SIG-M5 (cell line): ENCODE data around the gene DGCR8.

Source experiments
- DNase-seq: peaks from one replicate; lab custom pipeline; 2025; lab: John Stamatoyannopoulos, UW

DGCR8 gene

GRCh38 chr22:20052309-20053259 is 27.5 kb upstream of the DGCR8 start:
- DNase-seq = no peak

DNA sequence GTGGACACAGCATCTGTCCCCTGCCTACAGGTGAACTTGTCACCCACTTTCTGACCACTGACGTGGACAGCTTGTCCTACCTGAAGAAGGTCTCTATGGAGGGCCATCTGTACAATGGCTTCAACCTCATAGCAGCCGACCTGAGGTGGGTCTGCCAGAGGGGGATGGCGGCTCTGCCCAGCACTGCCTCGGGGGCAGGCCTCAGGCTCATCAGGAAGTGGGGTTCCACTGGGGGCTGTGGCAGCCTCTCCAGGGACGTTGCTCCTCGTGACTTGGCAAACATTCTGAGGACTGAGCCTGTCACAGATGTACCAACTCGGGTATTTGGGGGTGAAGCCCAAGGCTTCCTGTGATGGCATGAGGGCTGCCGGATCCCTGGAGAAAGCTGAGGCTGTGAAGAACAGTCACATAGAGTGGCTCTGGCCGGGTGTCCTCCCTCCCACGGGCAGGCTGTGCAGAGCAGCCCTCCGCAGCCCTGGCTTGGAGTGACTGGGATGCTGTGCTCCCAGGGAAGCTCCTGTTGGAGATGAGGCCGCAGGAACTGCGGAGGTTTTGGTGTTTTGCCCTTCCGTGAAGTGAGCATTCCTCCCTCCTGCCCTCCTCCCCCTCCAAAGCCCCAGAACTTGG is 26.5 kb upstream of the DGCR8 start:
- DNase-seq = no peak

DNA sequence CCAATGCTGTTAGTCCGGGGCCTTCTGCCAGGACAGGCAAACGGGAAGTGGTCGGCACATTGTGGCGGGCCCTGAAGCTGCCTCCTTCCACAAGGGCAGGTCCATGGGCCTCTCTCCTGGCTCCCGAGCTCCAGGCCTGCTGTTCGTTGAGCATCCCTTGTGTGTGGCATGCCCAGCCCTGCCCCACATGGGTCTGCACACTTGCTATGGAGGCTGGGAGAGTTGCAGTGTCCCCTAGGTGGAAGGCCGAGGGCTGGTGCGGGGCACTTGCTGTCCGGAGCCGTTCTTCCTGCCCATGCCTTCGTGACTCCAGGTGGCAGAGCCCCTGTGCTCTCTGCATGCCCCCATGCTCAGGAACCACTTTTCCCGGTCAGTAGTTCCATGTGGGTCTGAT is 26.0 kb upstream of the DGCR8 start:
- DNase-seq = no peak

GRCh38 chr22:20054485-20054884 is 25.6 kb upstream of the DGCR8 start:
- no peak for DNase-seq

DNA sequence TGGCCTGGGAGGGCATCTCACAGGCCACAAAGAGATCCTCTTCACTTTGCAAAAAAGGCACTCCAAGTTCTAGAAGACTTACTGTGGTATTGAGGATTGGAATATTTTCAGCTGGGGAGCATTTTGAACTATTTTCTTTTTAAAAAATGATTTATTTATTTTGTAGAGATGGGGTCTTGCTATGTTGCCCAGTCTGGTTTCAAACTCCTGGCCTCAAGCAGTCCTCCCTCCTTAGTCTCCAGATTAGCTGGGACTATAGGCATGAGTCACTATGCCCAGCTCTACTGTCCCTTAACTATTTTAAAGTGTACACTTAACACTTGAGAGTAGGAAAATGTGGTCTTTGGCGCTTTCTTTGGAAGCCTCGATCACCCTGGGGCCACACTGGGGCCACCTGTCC is 24.9 kb upstream of the DGCR8 start:
- DNase-seq = no peak

DNA sequence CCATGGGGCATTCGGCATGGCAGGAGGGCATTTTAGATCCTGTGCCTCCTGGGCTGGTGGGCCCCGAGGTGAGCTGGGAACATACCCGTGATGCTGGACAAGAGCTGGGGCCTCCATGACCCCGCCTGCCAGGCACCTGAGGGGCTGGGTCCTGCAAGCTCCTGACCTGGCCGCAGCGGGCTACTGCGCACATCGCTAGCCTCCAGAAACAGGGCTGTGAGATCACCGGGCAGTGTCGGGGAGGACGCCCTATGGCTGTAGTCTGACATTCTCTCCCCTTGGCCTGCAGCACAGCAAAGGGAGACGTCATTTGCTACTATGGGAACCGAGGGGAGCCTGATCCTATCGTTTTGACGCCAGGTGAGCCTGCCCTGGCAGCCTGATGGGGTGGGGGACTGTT is 24.4 kb upstream of the DGCR8 start:
- no peak for DNase-seq

GRCh38 chr22:20056161-20056560 is 23.9 kb upstream of the DGCR8 start:
- no peak for DNase-seq

- no peak for DNase-seq
Measured at GRCh38 chr22:20056696-20057386, 23.2 kb upstream of the DGCR8 start.

- no peak for DNase-seq
Measured at GRCh38 chr22:20057596-20058268, 22.3 kb upstream of the DGCR8 start.

DNA sequence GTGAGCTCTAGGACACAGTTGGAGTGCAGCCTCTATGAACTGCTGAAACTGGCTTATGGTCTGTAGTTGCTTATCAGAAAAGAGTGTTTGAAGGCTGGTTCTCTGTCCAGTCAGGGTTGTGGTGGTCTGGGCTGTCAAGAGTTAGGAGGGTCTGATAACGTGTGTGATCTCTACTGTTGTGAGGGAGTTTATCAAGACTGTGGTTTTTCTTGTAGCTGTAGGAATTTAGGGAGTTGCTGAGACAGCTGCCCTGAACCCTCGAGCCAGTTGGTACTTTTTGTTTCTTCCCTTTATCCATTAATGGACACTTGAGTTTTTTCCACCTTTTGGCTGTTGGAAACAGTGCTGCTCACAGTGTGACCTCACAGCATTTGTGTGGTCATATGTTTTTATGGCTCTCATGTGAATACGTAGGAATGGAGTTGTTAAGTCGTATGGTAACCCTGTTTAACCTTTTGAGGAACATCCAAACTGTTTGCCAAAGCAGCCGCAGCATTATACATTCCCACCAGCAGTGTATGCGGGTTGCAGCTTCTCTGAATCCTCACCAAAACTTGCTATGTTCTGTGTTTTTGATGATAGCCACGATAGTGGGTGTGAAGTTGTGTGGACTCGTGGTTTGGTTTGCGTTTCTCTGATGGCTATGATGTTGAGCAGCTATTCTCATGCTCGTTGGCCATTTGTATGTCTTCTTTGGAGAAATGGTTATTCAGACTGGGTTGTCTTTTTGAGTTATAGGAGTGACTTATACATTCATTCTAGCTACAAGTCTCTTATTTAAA is 20.9 kb upstream of the DGCR8 start:
- no peak for DNase-seq

GRCh38 chr22:20060700-20061480 is 19.2 kb upstream of the DGCR8 start:
- no peak for DNase-seq

DNA sequence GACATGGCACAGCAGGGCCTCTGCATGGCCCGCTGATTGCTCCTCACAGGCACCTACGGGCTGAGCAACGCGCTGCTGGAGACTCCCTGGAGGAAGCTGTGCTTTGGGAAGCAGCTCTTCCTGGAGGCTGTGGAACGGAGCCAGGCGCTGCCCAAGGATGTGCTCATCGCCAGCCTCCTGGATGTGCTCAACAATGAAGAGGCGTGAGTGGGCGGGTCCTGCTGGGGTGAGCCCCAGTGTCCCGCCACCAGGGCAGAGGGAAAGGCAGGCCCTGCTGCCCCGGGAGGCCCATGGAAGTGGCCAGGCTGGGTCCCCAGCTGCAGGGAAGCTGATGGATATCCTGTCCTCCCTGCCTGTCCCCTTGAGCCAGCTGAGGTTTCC is 18.6 kb upstream of the DGCR8 start:
- DNase-seq = no peak

DNA sequence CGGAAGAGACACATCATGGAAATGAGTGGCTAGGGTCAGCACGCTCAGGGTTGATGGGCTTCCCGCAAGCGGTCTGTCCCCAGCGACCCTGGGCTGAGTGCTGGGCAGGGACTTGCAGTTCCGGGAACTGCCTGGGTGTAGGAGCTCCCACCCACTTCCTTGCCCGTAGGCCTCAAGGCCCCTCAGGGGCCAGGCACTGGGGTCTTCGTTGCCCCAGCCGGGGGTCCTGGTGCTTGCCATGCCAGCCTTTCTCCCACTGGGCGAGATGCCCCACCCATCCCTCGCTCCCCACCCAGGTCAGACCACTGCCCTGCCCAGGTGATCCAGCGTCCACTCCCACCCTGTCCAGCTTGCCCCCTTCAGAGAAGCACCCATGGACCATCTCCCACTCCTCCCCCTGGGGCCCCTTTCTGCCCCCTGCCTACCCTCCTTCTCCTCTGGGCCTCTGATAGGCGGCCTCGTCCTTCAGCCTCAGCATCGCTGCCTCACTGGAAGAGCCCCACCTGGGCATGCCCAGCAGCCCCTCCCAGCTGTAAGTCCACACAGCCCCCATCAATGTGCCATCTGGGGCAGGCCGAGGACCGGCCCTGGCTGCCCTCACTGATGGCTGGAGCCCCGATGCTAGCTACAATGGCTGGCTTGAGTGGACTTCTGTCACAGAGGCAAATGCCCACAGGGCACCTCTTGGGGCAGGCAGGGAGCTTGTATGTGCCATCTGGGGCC is 17.8 kb upstream of the DGCR8 start:
- no peak for DNase-seq

DNA sequence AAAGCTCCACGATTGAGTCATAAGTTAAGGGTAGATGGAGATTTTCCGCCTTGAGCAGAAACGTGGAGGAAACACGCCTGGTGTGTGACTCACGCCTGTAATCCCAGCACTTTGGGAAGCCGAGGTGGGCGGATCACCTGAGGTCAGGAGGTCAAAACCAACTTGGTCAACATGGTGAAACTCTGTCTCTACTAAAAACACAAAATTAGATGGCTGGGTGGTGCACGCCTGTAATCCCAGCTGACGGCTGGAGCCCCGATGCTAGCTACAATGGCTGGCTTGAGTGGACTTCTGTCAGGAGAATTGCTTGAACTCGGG is 17.3 kb upstream of the DGCR8 start:
- no peak for DNase-seq

DNA sequence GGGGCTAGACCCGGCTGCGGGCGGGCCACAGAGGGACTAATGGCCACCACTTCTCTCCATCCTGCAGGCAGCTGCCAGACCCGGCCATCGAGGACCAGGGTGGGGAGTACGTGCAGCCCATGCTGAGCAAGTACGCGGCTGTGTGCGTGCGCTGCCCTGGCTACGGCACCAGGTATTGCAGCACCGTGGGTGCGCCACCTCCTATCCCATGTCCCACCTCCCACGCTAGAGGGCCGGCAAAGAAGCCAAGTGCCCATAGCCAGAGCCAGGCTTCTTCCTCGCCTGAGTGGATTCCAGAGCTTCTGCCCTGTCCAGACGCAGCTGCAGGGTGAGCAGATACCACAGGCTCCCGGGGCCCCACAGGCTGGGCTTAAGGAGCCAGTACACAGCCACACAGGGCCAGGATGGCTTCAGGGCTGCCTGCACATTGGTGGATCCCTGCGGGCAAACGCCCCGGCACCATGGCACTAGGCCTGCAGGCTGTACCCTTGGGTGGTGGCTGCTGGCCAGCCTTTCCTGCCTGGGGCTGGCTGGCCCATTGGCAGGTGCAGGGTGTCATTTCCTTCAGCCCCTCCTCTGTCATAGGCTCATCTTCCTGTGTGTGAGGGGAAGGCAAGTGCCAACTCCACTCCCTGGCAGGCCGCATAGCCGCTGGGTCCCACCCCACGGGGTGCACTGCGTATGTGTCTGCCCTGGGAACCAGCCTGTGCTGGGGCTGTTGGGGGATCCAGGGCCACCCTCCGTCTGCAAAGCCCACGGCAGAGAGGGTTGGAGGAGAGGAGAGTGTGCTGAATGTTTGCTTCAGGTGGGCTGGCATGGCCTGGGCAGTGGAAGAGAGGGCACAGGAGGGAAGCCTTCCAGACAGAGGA is 16.5 kb upstream of the DGCR8 start:
- no peak for DNase-seq

DNA sequence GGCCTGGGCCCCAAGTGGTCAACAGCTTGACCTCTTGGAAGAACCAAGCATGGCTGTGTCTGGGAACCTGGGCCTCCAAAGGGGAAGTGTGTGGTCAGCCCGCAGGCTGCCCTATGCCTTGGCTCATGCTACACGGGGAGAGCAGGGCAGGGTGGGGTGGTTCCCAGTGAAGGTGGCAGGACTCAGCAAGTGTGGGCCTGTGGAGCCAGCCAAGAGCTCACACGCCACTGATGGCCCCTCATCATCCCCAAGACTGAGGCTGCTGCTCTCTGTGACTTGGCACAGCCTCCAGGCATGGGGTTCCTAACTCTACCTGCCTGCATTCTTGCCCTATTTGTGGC is 15.9 kb upstream of the DGCR8 start:
- no peak for DNase-seq

DNA sequence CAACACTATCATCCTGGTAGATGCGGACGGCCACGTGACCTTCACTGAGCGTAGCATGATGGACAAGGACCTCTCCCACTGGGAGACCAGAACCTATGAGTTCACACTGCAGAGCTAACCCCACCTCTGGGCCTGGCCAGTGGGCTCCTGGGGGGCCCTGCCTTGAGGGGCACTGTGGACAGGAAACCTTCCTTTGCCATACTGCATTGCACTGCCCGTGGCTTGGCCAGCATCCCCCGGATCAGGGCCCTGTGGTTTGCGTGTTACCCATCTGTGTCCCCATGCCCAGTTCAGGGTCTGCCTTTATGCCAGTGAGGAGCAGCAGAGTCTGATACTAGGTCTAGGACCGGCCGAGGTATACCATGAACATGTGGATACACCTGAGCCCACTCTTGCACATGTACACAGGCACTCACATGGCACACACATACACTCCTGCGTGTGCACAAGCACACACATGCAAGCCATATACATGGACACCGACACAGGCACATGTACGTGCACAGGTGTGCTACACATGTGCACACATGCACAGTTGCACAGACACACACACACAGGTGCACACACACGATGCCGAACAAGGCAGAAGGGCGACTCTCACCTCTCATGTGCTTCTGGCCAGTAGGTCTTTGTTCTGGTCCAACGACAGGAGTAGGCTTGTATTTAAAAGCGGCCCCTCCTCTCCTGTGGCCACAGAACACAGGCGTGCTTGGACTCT is 15.3 kb upstream of the DGCR8 start:
- no peak for DNase-seq

DNA sequence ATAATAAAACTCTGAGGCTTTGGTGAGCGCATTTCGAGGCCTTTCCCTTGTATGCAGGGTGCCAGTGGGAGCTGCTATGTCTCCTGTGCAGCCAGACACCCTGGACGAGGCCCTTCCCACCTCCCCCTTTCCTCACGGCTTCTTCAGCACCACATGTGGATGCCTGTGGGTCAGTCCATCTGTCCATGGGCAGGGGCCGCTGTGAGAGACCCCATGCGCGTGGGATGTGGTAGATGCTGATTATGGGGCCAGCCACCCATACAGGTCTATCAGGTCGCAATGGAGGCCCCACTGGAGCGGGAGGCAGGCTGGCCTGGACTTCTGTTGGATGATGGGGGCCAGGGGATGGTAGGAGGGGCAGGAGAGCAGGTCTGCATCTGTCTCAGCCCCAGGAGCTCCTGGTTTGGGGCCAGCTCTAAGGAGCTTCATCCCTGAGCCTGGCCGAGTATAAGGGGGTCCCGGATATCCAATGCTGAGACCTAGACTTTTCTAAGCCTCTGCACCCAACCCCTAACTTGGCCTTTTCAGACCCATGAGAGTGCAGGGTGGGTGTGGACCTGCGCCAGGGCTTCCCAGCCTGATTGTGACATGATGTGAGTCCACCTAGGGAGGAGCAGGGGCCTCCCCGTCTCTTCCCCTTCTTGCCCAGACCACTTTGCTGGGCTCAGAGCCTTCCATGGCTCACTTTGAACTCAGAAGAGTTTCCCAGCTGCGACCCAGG is 14.0 kb upstream of the DGCR8 start:
- DNase-seq = no peak
